Stimulated activated CD4-positive, alpha-beta T cell treated with anti-CD3 and anti-CD28 coated beads, Interleukin-4, amount 100 ng/mL, for 4 hours (primary cell): Measurements from ENCODE around the gene IZUMO1.
"Not testable (repeated sequence)": the region's sequence is repeated elsewhere in the genome, so short reads cannot be mapped to it uniquely, and the experiment has no call there.

Experiments used
- DNase-seq, 2 experiments: peaks; one replicate each; pipeline ENCODE4 v3.0.0-alpha.2; 2020

IZUMO1 gene

DNA sequence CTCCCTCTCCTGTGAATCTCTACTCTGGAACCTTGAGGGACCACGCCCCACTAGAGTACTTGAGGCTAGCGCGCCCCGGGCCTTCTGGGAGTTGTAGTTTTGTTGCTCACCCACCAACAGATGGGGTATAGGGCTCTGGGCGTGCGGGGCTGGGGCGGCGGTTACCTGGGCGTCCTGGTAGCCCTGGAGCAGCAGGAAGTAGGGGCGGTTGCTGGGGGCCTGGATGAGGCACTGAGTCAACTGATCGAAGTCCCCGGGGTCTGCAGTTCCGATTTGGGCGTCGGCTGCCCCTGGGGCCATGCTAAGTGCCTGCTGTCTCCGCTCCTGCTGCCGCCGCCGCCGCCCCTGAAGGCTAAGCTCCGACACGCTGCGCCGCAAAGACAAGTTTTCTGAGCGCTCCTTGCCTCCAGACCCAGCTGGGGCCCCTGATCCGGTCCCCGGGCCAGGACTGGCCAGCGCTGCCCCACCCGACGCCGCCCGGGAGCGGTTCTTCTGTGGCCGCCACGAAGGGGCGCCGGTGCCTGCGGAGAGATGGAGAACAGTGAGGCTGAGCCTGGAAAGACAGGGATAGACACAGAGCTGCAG, 11.6 kb downstream of the IZUMO1 start:
- no peak for DNase-seq

DNA sequence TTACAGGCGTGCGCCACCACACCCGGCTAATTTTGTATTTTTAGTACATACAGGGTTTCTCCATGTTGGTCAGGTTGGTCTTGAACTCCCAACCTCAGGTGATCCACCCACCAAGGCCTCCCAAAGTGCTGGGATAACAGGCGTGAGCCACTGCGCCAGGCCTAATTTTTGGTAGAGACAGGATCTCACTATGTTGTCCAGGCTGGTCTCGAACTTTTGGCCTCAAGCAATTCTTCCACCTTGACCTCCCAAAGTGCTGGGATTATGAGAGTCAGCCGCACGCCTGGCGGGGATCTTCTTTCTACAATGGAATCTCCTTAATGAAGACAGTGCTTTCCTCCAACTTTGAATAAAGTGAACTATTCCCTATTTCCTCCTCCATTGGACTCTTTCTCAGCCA, 12.1 kb downstream of the IZUMO1 start:
- no peak for DNase-seq

DNA sequence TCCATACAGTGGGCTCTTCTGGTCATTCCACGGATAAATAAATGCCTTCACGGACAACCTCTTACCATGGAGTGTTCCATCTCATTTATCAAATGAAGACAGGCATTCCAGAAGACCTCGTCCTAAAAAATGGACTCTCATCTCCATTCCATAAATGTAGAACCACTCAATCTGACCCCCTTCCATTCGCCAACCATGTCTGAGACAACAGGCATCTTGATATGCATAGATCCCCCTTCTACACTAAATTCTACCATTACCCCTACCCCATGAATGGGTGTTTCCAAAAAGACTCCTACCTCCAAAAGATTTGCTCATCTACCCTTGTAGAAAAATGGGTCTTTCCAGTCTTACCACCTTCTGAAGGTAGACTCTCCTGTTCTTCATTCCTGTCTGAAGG, 15.3 kb downstream of the IZUMO1 start:
- DNase-seq = no peak

DNA sequence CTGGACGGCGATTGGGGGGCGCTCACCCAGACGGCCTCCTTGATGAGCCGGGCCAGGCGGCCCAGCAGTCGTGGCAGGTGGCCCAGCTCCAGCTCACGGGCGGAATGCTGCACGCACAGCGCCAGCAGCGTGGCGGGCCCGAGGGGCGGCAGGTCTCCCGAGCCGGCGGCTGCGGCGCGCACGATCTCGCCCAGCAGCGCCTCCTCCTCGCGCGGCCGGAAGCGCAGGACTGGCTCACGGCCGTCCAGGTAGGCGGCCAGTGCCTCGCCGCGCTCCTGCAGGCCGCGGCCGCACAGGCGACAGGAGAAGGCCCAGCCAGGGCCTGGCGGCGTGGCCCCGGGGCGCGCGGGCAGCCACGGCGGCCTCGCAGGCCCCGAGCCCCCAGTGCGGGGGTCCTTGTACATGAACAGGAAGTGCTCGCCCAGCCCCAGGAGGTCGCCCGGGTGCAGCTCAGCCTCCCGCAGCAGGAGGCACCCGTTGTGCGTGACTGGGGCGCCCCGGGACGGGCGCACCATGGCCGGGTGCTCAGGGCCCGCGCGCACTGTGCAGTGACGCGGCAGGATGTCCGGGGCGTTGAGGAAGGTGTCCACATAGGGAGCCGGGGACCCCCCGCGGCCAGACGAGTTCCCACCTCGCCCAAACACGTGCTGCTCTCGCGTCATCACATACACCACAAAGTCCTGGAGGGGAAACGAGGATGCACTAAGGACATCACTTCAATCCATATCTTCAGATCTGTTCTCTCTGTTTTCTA, 17.6 kb downstream of the IZUMO1 start:
- DNase-seq = no peak

DNA sequence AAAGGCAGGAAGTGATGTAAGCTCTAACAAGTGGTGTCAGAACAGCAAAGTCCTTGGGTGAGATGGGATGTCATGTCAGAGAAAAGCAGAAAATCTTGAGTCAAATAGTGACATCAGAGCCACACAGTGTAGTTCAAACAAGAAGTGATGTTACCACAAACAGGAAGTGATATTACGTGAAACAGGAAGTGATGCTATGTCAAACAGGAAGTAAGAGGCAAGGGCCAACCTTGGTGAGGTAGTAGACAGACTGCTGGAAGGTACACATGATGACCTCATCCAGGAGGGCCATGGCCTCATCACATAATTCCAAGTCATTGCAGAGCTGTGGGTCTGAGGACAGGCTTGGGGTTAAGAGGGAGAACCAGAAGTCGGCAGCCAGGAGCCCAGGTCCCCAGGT, 20.2 kb downstream of the IZUMO1 start:
- DNase-seq = no peak

DNA sequence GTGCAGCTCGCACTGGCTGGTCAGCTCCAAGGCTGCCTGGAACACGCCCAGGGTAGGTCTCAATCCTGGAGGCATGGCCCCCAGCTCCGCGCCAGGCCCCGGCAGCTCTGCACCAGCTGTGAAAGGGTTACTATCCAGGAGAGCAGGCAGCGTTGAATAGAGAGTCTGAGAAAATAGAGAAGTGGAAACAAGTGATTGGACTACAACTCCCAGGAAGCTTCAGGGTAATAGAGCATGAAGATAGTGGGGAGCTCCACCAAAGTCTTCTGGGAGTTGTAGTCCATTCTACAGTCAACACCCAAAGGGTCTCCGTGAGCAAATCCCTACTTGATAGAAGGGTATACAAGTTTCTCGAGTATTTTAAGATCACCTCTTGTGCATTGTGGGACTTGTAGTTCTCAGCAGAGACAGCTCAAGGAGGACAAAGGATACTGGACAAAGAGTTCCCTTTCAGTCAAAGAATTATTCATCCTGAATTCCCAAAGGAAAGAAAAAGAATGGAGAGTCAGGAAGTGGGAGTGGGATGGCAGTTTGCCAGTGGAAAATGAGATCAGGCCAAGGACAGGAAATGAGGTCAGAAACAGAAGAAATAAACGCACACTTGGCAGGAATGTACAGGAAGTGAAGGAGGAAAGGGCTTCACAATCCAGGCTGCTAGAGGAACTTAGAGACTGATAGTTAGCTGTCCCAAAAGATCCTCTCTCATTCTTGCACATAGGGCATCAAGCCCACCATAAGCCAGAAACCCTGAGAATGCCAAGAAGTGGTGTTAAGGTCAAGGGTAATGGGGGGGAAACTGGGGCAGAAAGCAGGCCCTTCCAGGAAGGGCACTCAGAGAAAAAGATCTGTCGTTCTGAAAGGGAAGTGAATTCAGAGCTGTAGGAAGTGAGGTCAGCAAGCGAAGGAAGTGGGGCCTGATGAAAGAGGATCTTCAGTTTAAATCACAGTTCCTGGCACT, 21.6 kb downstream of the IZUMO1 start:
- no peak for DNase-seq

DNA sequence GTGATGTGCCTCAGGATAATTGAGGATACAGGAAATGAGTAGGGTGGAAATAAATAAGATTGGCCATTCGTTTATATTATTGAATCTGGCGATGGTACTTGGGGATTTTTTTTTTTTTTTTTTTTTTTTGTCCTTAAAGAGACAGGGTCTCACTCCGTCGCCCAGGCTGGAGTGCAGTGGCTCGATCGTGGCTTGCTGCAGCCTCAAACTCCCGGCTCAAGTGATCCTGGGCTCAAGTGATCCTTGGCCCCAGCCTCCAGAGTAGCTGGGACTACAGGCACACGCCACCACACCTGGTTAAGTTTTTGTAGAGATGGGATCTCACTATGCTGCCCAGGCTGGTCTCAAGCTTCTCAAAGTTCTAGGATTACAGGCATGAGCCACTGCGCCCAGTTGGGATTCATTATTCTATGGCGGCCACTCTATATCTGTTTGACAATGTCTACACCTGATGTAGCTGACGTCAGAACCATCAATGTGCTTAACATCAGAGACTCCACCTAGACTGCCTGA, 24.5 kb downstream of the IZUMO1 start:
- DNase-seq = no peak

DNA sequence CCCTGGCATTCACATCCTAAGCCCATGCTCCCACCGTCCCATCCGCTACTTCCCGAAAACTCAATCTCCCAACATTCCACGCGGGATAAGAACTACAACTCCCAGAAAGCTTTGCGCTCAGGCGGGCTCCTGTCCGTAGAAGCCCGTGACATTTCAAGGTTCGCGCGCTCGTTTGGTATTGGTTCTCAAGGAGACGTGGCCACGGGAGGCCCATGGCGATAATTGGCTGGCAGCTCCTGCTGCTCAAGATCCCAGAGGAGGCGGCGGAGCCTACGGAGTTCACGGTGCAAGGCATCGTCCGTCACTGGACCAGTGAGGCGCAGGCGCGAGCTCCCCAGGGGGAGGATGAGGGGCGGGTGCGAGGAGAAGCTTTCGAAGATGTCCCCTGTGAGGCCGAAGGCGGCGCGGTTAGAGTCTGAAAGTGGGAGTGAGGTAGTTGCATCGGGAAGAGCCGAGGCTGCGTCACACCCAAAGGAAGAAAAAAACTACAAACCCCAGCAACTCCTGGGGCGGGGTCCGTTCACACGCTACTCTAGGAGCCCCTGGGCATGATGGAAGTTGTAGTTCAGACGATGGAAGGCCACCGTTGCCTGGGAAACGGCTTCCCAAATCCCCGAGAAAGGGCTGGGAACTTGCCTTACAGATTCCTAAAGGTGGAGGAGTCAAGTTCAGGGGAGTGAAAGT, 26.0 kb downstream of the IZUMO1 start:
- DNase-seq = peak; percentile 84 to 89

DNA sequence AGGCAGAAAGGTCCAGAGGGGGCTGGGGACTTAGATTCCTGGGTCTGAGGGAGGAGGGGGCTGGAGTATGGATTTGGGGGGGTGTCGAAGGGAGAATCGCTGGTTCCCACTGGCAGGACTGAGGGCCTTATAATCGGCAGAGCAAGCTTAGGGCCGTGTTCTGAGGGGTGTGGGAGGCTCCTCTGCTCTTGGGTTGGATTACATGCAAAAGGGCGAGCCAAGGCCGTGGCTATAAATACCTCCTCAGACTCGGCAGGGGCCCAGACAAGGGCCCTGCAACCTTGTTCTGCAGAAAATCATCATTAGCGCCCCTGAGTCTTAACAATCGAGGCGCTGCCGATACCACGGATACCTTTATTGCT, 26.5 kb downstream of the IZUMO1 start:
- no peak for DNase-seq

DNA sequence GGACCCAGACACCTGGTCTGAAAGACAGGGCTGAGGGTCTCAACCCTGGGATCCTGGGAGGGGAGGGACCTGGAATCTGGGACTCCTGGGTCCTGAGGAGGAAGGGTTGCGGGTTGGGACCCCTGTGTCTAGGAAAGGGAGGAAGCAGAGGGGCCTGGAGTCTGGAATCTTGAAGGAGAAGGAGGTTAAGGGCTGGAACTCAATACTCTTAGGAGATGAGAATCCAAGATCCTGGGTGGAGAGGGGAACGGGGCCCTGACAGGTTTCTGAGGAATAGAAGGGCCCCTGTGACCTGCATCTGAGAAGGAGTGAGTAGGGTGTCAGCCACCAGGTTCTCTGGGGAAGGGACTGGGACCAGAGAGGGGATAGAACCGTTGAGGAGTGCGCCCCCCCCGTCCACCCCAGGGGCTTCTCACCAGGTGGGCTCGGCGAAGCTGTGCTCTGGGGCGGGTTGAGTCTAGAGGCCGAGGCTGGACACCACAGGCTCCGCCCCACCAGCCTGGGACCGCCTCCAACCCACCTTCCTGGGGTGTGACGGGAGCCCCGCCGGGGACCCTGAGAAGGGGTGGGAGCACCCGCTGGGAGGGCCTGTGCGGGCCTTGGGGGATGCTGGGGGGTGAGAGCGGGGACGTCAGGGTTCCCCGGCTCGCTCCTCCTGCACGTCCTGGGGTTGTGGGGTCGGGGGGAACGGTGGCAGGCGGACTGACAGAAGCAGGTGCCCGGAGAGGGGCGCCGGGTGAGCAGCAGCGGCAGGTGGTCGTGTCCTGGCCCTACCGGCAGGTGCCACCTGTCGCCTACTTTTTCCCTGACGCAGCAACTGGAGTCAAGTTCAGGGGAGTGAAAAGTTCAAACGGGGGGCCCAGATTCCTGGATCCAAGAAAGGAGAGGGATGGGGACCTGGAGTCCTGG, 27.2 kb downstream of the IZUMO1 start, which contains the start of gene MAMSTR:
TSS of gene MAMSTR (minus strand) at position 463 of the 909 bp plus-strand sequence. CDS start 694 bp downstream, outside the sequence.
- DNase-seq = no peak

DNA sequence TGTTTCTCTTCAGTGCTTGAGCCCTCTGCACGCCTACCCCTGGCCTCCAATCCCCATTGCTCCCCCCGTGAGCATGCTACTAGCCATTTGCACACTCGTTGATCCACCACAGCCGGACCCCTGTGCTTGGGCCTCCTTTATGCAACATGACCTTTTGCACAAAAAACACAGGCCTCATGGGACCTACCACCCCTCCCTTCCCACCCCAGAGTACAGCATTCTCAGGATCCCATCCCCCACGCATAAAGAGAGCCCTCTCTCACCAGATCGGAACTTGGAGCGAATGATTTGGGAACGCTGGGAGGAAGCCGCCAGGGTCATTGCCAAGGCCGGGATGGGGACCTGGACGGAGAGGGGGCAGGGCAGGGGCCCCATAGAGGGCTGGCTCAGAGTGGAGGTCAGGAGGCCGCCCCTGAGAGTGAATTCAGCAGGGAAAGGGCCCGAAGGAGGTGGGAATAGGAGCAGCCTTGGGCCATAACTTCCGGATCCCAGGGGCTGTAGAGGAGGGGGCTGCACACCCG, 27.9 kb downstream of the IZUMO1 start:
- no peak for DNase-seq

DNA sequence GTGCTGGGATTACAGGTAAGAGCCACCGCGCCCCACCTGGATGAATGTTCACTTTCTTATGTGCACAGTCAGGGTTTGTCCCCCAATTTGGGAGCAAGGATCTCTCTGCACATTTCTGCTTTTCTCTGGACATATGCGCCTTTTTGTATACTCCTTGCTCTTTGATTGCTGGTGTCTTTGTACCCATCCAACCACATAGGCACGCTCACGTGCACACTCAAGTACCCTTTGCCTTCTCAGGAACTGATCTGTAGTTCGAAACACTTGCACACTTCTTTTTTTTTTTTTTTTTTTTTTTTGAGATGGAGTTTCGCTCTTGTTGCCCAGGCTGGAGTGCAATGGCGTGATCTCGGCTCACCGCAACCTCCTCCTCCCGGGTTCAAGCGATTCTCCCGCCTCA, 28.6 kb downstream of the IZUMO1 start:
- DNase-seq = not testable (repeated sequence)

DNA sequence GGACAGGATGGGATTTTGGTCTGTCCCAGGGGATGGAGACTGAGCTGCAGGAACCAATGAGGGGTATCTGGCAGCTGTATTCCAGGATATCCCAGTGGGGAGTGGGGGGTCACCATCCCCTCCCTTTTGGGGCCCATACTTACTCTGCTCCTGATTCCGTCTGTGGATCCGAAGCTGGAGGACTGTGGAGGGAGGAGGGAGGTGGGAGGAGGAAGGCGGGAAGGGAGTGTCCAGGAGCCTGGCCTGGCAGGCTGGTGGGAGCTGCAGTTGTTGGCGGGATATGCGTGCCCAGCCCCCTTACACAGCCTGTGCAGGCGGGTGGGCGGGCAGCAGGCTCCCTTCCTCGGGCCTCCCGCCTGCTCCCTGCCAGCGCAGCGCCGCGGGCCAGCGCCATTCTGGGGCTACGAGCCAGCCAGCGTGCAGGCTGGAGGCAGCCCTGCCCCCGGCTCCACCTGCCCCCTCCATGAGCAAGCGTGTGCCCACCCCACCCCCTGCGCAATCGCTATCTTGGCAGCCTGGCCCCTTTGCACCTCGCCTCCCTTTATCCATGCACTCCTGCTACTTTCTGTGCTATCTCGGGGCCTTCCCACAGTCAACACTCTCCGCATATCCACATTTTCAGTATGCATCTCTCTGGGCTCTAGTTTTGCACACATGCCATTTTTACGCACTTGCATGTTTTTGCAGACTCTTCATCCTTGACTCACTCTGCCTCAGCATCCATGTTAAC, 30.0 kb downstream of the IZUMO1 start:
- DNase-seq = no peak

DNA sequence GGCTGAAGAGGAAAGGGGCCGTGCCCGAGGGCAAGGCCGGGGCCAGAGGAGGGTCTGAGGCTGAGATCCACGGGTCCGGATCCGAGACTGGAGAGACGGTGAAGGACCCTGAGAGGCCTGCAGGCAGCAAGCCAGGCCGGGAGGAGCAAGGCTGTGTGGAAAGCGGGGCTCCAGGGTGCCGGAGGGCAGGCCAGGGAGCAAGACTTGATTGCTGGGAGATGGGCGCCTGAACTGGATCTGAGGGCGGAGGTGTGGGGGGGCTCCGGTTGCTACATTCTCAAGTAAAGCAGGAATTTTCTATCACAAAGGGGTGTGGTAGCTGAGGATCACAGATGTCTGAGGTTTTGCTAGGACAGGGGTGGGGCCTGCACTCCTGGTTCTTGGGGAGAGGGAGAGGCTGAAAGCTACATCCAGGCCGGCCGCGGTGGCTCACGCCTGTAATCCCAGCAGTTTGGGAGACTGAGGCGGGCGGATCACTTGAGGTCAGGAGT, 31.0 kb downstream of the IZUMO1 start:
- no peak for DNase-seq

DNA sequence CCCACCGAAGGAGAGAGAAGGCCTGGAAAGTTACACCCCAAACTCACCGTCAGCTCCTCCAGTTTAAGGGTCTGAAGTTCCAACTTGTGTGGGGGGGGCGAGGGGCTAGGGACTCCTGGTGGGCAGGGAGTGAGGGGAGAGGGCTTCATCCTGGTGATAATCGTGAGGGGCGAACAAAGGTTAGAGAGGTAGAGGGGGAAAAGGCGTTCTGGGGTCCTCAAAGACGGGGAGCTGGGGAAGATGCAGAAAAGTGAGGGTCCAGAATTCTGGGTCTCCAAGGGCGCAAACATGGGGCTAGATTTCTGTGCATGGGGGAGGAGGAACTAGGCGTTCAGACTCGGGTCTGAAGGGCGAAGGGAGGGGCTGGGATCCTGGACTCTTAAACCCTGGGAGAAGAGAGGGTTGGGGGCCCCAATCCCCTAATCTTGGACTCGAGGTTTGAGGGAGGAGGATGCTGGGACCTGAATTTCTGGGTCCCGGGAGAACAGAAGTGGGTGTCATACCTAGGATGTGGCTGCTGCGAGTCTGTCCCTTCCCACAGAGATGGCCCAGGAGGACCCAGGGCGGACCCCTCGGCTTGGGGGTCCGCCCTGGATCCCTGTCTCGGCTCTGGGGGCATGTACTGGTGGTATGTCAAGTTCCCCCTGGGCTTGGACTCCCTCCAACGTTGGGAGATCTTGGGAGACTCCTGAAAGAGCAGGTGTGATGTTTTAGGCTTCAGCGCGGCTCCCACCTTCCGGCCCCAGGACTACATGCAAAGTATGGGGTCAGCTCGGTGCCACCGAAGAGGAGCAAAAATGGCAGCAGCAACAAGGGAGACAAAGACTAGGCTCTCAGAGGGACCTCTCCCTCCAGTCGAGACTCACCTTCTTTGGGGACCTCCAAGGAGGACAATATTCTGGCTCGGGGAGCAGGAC, 31.7 kb downstream of the IZUMO1 start:
- no peak for DNase-seq

DNA sequence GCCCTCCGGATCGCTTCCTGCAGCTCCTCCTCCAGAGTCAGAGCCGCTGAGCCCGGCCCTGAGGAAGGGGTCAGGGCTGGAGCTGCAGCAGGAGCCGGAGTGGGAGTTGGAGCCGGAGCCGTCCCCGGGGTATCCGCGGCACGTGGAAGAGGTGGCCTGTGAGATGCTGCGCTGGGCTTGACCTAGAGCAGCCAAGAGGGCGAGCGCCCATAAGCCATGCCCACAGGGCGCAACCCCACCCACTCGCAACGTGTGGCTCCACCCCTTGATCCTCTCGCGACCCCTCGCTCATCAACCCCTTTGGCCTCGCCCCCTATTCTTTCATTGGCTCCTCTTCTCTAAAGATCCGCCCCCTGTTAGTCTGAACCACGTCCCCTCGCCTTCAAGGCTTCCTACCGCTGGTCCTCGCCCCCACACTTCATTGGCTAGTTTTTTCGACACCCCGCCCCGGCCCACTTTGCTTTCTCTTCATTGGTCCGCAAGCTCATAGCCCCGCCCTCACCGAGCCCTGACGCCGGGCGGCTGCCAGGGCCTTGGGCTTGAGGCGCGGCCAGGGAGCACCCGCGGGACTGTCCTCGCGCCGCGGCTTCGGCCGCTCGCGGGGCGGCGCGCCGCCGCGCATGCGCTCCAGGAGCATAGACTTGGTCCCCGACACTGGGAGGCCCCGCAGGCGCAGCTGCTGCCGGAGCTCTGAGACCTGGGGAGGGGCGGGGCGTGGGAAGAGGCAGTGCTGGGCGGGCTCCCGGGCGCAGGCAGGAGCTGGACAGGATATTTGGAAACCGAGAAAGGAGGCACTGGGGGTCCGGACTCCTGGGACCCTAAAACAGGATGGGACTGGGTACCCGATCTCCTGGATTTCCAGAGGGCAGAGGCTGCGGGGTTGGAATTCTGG, 32.6 kb downstream of the IZUMO1 start:
- DNase-seq = peak; percentile 95 to 96

DNA sequence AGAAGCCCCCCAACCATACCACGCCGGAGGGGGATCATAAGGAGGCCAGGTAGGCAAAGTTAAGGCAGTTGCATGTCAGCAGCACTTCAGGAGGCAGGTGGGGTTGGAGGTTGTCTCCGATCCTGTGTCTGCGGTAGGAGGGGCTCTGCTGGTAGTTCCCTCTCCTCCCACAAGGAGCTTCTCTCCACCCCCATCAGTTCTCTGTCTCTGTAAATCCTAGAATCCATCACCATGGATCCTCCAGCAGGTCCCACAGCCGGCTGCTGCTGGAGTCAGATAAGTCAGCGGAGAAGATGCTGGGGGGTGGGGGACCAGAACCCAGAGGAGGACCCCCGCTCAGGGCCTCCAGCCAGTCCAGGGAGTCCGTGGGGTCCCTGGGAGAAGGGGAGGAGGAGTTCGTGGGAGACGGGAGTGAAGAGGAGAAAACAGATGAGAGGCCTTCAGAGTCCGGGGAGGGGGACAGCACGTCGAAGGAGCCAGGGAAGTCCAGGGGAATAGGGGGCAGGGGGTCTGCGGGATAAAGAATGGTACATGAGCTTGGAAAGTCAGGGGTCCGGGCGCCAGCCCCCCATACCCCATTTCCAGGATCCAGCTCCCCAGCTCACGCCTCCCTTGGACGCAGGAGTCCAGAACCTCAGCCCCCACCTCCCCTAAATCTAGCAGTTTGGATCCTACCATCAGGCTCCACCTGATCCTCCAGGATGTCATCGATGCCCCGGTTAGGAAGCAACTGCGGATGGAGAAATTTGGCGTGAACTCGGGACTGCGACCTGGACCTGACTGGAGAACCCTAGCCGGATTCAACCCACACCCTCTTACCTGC, 33.5 kb downstream of the IZUMO1 start:
- DNase-seq = no peak
